ENCODE data around the gene C16orf87.
"Not testable (repeated sequence)": the region's sequence is repeated elsewhere in the genome, so short reads cannot be mapped to it uniquely, and the experiment has no call there.

C16orf87 gene

GRCh38 chr16:46800494-46800893 is 30.5 kb downstream of the C16orf87 start:
- DNase-seq (ENCODE audit: low read depth in 3 of 3, low spot score in 1 of 3): no peak

- no peak for DNase-seq (ENCODE audit: low read depth in 3 of 3, low spot score in 1 of 3)
Observed at GRCh38 chr16:46797501-46797900, 33.5 kb downstream of the C16orf87 start.

GRCh38 chr16:46796764-46797269 is 34.2 kb downstream of the C16orf87 start:
- DNase-seq (ENCODE audit: low read depth in 3 of 3, low spot score in 1 of 3): no peak

GRCh38 chr16:46793841-46794240 is 37.1 kb downstream of the C16orf87 start:
- DNase-seq (ENCODE audit: low read depth in 3 of 3, low spot score in 1 of 3): no peak

GRCh38 chr16:46790599-46791270 is 40.2 kb downstream of the C16orf87 start:
- DNase-seq (ENCODE audit: low read depth in 3 of 3, low spot score in 1 of 3): no peak

- peak; percentile 59 to 70 (median 66) for DNase-seq (ENCODE audit: low read depth in 3 of 3, low spot score in 1 of 3)
Observed at GRCh38 chr16:46789499-46790414, 41.2 kb downstream of the C16orf87 start.

GRCh38 chr16:46788891-46789474 is 42.0 kb downstream of the C16orf87 start:
- no peak for DNase-seq (ENCODE audit: low read depth in 3 of 3, low spot score in 1 of 3)

- DNase-seq (ENCODE audit: low read depth in 3 of 3, low spot score in 1 of 3): no peak
Observed at GRCh38 chr16:46787909-46788308, 43.1 kb downstream of the C16orf87 start.

- no peak for DNase-seq (ENCODE audit: low read depth in 3 of 3, low spot score in 1 of 3)
Observed at GRCh38 chr16:46785076-46785845, 45.7 kb downstream of the C16orf87 start.

- DNase-seq (ENCODE audit: low read depth in 3 of 3, low spot score in 1 of 3): not testable (repeated sequence)
Observed at GRCh38 chr16:46784569-46784968, 46.4 kb downstream of the C16orf87 start.

GRCh38 chr16:46783800-46784199 is 47.2 kb downstream of the C16orf87 start:
- no peak for DNase-seq (ENCODE audit: low read depth in 3 of 3, low spot score in 1 of 3)

GRCh38 chr16:46782320-46782719 is 48.7 kb downstream of the C16orf87 start:
- no peak for DNase-seq (ENCODE audit: low read depth in 3 of 3, low spot score in 1 of 3)

GRCh38 chr16:46777804-46778203 is 53.2 kb downstream of the C16orf87 start:
- DNase-seq (ENCODE audit: low read depth in 3 of 3, low spot score in 1 of 3): no peak

- no peak for DNase-seq (ENCODE audit: low read depth in 3 of 3, low spot score in 1 of 3)
Observed at GRCh38 chr16:46775214-46775613, 55.8 kb downstream of the C16orf87 start.

GRCh38 chr16:46774743-46775177 is 56.2 kb downstream of the C16orf87 start:
- DNase-seq (ENCODE audit: low read depth in 3 of 3, low spot score in 1 of 3): no peak

GRCh38 chr16:46772463-46772862 is 58.5 kb downstream of the C16orf87 start:
- DNase-seq (ENCODE audit: low read depth in 3 of 3, low spot score in 1 of 3): no peak

- no peak for DNase-seq (ENCODE audit: low read depth in 3 of 3, low spot score in 1 of 3)
Observed at GRCh38 chr16:46768809-46769208, 62.2 kb downstream of the C16orf87 start.

GRCh38 chr16:46765050-46765449 is 65.9 kb downstream of the C16orf87 start:
- no peak for DNase-seq (ENCODE audit: low read depth in 3 of 3, low spot score in 1 of 3)

GRCh38 chr16:46763147-46763546 is 67.8 kb downstream of the C16orf87 start:
- no peak for DNase-seq (ENCODE audit: low read depth in 3 of 3, low spot score in 1 of 3)

- no peak for DNase-seq (ENCODE audit: low read depth in 3 of 3, low spot score in 1 of 3)
Observed at GRCh38 chr16:46762583-46762982, 68.4 kb downstream of the C16orf87 start.

- no peak for DNase-seq (ENCODE audit: low read depth in 3 of 3, low spot score in 1 of 3)
Observed at GRCh38 chr16:46759309-46759708, 71.7 kb downstream of the C16orf87 start.
